Tibial nerve (tissue), 4 donors: ENCODE measurements around the gene ASCC1. TPM values are rescaled to one million over a fixed set of nuclear protein-coding genes. Genes with fewer than 3 reads are reported as not detected.

Experiments used
- DNase-seq, 2 donors: peaks; one replicate each; pipeline ENCODE4 v3.0.0-alpha.2; 2019; ENCODE audit warnings: low spot score in 2 of 2
- H3K27ac ChIP-seq, 4 donors: fragments of 200-600 bp; sonication (generic) in 3 of 4; one replicate each; pipeline ENCODE4 v1.5.1; 2017 to 2019; ENCODE audit warnings: mild to moderate bottlenecking in 1 of 4
- H3K27me3 ChIP-seq, 2 donors: fragments of 200-600 bp; sonication (generic) in 1 of 2; one replicate each; pipeline versions ENCODE4 v1.5.1 to v1.6.0; 2017 to 2019
- H3K36me3 ChIP-seq, 3 donors: fragments of 200-600 bp; sonication (generic); one replicate each; pipeline ENCODE4 v1.5.1; 2018 to 2019
- H3K4me1 ChIP-seq, 4 donors: fragments of 200-600 bp; sonication (generic) in 3 of 4; one replicate each; pipeline ENCODE4 v1.5.1; 2017 to 2019
- H3K4me3 ChIP-seq, 4 donors: fragments of 200-600 bp; sonication (generic) in 3 of 4; one replicate each; pipeline ENCODE4 v1.5.1; 2017 to 2019; ENCODE audit warnings: mild to moderate bottlenecking in 1 of 4, moderate library complexity in 1 of 4
- H3K9me3 ChIP-seq, 4 donors: fragments of 200-600 bp; sonication (generic) in 3 of 4; one replicate each; pipeline ENCODE4 v1.5.1; 2017 to 2019
- EP300 ChIP-seq, 2 donors: sonication (generic); formaldehyde crosslinking; IDR thresholded peaks; one replicate each; pipeline ENCODE4 v1.6.1; 2017; ENCODE audit warnings: antibody characterized with exemption in 2 of 2, mild to moderate bottlenecking in 1 of 2
- POLR2A ChIP-seq, 2 donors: fragments of 450-650 bp; IDR thresholded peaks; one replicate each; pipeline ENCODE4 v1.6.1; 2017; ENCODE audit warnings: antibody characterized with exemption in 2 of 2, mild to moderate bottlenecking in 2 of 2, moderate library complexity in 2 of 2
- WGBS, 2 donors: methylation state at CpG; one replicate each; pipeline ENCODE4 v1.1.5; 2018; 5-methylcytosine and 5-hydroxymethylcytosine counted together
- total RNA-seq, 4 donors: library from RNA; depleted of rRNA; stranded (reverse); fragments of >200 nt; gene quantifications; one replicate each; pipeline ENCODE4 v1.1.0, GENCODE V29; 2016
- TF ChIP-seq, protein P1 (sequence below), 5 experiments: fragments of 200-600 bp in 3 of 5; fragments of 450-650 bp in 2 of 5; sonication (generic) in 3 of 5; IDR thresholded peaks; one replicate each; pipeline ENCODE4 v1.5.1; 2016 to 2019; ENCODE audit warnings: antibody characterized with exemption in 5 of 5, mild to moderate bottlenecking in 3 of 5, moderate library complexity in 2 of 5

ASCC1 gene
- total RNA-seq, 4 donors from 2014 or later = 34.2 to 85.7 (median 54.2) TPM

DNA sequence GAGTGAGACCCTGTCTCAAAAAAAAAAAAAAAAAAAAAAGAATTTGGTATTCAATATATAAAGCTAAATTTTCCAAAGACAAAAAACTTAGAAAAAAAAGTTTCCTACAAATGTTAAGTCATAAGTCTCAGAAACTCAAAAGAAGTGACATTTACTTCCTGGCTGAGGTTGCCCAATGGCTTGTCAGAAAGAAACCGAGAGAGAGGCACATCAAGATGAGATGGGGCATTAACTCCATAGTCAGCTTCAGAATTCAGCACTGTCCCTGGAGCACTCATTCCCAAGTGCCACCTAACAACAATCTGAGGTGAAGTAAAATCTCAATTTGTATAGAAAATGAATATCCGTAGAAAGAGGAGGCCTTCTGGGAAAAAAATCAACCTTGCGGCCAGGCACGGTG lies 120.9 kb downstream of the ASCC1 start:
- no peak for DNase-seq
- peaks cover 0 to 56% (median 0%) of the 10 kb centered on the region in 3 donors for H3K36me3 ChIP-seq
- no peaks in the 10 kb centered on the region for H3K4me1 ChIP-seq
- no peaks in the 10 kb centered on the region for H3K27me3 ChIP-seq
- TF ChIP-seq POLR2A (IDR thresholded peaks at IDR 0.05) (no peak), EP300 (IDR thresholded peaks at IDR 0.05) (no peak)
- TF ChIP-seq, protein P1, sequence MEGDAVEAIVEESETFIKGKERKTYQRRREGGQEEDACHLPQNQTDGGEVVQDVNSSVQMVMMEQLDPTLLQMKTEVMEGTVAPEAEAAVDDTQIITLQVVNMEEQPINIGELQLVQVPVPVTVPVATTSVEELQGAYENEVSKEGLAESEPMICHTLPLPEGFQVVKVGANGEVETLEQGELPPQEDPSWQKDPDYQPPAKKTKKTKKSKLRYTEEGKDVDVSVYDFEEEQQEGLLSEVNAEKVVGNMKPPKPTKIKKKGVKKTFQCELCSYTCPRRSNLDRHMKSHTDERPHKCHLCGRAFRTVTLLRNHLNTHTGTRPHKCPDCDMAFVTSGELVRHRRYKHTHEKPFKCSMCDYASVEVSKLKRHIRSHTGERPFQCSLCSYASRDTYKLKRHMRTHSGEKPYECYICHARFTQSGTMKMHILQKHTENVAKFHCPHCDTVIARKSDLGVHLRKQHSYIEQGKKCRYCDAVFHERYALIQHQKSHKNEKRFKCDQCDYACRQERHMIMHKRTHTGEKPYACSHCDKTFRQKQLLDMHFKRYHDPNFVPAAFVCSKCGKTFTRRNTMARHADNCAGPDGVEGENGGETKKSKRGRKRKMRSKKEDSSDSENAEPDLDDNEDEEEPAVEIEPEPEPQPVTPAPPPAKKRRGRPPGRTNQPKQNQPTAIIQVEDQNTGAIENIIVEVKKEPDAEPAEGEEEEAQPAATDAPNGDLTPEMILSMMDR (IDR thresholded peaks at IDR 0.05) = no peak
- WGBS, 2 donors = 91 to 92% methylated on average over 4 of the region's 4 CpGs
- no peak overlapping the region for H3K27ac ChIP-seq
- H3K4me3 ChIP-seq = no peak overlapping the region
- H3K9me3 ChIP-seq = no peaks in the 10 kb centered on the region

DNA sequence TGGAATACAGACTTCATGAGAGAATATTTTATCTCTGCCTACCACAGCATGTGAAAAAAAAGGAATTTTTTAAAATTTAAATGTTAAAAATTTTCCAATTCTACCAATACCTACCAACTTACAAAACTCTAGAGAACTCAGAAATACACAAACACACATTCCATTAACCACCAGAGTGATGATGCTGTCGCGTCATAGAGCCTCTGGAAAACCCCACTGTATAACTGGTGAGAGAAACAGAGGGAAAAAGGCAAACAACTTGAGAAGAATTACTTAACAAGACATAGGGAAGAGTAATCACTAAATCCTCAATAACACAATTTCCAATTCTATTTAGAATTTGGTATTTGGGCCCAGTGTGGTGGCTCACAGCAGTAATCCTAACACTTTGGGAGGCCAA lies 121.5 kb downstream of the ASCC1 start:
- no peak for TF ChIP-seq EP300 (IDR thresholded peaks at IDR 0.05)
- TF ChIP-seq, protein P1 (IDR thresholded peaks at IDR 0.05) = no peak
- Histone ChIP-seq H3K4me3 (no peak overlapping the region), H3K27me3 (peaks cover 0 to 2% of the 10 kb centered on the region in 2 donors), H3K27ac (no peak overlapping the region), H3K36me3 (peaks cover 0 to 52% (median 0%) of the 10 kb centered on the region in 3 donors), H3K4me1 (peaks cover 0 to under 1% (median 0%) of the 10 kb centered on the region in 4 donors), H3K9me3 (no peaks in the 10 kb centered on the region)
- DNase-seq = no peak
- WGBS, 2 donors = 96 to 97% methylated on average over 2 of the region's 2 CpGs

DNA sequence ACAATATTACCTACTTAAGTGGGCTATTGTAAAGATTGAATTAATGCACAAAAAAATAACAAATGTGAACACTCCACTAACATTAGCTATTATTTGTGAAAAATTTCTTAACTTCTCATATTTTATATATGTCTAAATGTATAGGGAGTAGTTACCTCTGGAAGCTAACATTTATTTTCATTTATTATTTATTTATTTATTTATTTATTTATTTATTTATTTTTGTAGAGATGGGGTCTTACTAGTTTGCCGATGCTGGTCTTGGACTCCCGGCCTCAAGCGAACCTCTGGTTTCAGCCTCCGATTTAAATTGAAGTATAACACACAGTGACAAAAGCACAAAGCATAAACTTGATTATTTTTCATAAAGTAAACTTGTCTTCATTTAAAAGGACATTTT lies 122.6 kb downstream of the ASCC1 start:
- Histone ChIP-seq H3K4me3 (no peak overlapping the region), H3K36me3 (peaks cover 0 to 42% (median 0%) of the 10 kb centered on the region in 3 donors), H3K27ac (no peak overlapping the region), H3K9me3 (no peaks in the 10 kb centered on the region), H3K4me1 (peaks cover 0 to 9% (median 4%) of the 10 kb centered on the region in 4 donors), H3K27me3 (peaks cover 0 to 11% of the 10 kb centered on the region in 2 donors)
- 75 to 87% methylated on average over 4 of the region's 4 CpGs for WGBS, 2 donors
- TF ChIP-seq POLR2A (IDR thresholded peaks at IDR 0.05) (no peak), EP300 (IDR thresholded peaks at IDR 0.05) (no peak)
- TF ChIP-seq, protein P1 (IDR thresholded peaks at IDR 0.05) = no peak
- no peak for DNase-seq

DNA sequence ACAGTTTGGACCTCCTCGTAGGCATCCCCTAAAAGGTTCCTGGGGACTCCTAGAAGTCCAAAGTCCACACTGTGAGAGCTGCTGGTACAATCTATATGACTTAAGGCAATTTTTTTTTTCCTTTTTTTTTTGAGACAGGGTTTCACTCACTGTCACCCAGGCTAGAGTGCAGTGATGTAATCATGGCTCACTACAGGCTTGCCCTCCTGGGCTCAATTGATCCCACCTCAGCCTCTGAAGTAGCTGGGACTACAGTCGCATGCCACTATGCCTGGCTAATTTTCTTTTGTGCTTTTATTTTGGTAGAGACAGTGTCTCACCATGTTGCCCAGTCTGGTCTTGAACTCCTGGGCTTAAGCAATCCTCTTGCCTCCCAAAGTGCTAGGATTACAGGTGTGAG lies 123.1 kb downstream of the ASCC1 start:
- no peak for TF ChIP-seq POLR2A (IDR thresholded peaks at IDR 0.05)
- TF ChIP-seq, protein P1 (IDR thresholded peaks at IDR 0.05) = no peak
- no peak for TF ChIP-seq EP300 (IDR thresholded peaks at IDR 0.05)
- Histone ChIP-seq H3K4me1 (peaks cover 0 to 11% (median 8%) of the 10 kb centered on the region in 4 donors), H3K27ac (no peak overlapping the region), H3K9me3 (no peaks in the 10 kb centered on the region), H3K27me3 (peaks cover 0 to 16% of the 10 kb centered on the region in 2 donors), H3K36me3 (peaks cover 0 to 42% (median 0%) of the 10 kb centered on the region in 3 donors), H3K4me3 (no peak overlapping the region)
- WGBS, 2 donors = 91 to 92% methylated on average over 2 of the region's 2 CpGs
- DNase-seq = no peak

DNA sequence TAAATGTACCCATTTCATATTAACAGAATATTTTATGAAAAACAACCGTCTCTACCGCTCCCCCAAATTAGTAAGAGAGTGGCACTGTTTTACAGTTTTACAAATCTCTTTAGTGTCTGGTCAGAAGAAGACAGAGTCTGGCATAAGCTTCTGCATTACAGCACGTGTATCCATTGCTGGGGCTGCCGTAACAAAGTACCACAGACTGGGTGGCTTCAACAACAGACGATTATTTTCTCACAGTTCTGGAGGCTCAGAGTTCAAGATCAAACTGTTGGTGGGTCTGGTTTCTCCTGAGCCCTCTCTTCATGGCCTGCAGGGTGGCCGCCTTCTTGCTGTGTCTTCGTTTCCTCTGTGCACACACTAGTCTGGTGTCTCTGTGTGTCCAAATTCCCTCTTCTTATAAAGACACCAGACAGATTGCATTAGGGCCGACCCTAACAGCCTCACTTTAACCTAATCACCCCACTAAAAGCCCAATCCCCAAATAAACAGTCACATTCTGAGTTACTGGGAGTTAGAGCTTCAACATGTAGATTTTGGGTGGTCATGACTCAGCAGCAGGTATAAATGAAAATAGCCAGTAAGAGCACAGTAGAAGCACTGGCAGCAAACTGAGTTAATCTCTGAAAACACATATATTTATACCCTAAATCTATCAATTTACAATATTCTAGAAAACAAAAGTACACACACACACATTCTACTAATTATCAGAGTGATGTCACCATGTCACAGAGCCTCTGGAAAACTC lies 123.7 kb downstream of the ASCC1 start:
- Histone ChIP-seq H3K4me1 (peaks cover 0 to 17% (median 15%) of the 10 kb centered on the region in 4 donors), H3K27ac (no peak overlapping the region), H3K4me3 (no peak overlapping the region), H3K36me3 (peaks cover 0 to 36% (median 0%) of the 10 kb centered on the region in 3 donors), H3K9me3 (no peaks in the 10 kb centered on the region), H3K27me3 (peaks cover 0 to 22% of the 10 kb centered on the region in 2 donors)
- WGBS, 2 donors = 82 to 86% methylated on average over 8 of the region's 8 CpGs
- no peak for DNase-seq
- TF ChIP-seq, protein P1 (IDR thresholded peaks at IDR 0.05) = no peak
- TF ChIP-seq POLR2A (IDR thresholded peaks at IDR 0.05) = no peak
- no peak for TF ChIP-seq EP300 (IDR thresholded peaks at IDR 0.05)
